ENCODE data around the gene TMA7B. TPM values are rescaled to one million over a fixed set of nuclear protein-coding genes. Genes with fewer than 3 reads are reported as not detected.

Gene TMA7B
- total RNA-seq, result not detected in 2 replicates

DNA sequence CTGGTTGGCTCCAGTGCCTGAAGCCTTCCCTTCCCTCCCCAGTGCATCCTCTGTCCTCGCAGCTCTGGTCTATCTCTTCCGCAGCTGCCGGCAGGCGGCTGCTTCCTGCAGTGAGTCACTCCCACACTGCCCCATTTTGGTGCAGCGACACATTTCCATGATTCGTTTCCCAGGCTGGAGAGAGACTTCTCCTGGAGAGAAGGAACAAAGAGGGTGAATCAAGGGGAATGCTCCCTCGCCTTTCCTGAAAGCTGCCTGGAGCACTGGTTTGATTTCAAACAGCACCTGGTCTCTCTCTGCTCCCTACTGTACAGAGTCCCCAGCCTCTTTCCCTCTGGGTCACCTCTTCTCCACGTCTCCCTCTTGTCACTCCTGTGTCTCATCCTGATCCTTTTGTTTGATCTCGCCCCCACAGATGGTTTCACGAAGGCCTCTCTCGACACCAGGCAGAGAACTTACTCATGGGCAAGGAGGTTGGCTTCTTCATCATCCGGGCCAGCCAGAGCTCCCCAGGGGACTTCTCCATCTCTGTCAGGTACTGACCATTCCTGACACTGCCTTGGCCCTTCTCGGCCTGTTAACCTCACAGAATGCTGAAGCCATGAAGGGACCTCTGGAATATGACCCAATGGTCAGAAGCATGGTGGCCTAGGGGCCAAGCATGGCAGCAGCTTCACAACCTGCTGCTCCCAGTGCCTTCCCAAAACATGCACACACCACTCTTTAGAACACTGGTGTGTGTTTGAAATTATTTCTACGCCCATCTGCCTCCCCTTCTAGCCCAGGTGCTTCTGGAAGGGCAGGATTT is at the start of gene TMA7B:
TSS of gene TMA7B (plus strand) at position 758 of the 808 bp plus-strand sequence. CDS start 3,978 bp downstream, outside the sequence.
- Histone ChIP-seq H3K36me3 (ENCODE audit: control insufficient read depth, insufficient read depth, low read length) (no peaks in the 10 kb centered on the region), H3K4me3 (ENCODE audit: low read depth, low read length) (no peak within 1 kb of the TSS), H3K27me3 (ENCODE audit: control insufficient read depth, insufficient read depth, low read length) (no peaks in the 10 kb centered on the region)
- DNase-seq (ENCODE audit: low read depth) (peak; percentile 56), FAIRE-seq (no peak)
- TF ChIP-seq, protein P1, sequence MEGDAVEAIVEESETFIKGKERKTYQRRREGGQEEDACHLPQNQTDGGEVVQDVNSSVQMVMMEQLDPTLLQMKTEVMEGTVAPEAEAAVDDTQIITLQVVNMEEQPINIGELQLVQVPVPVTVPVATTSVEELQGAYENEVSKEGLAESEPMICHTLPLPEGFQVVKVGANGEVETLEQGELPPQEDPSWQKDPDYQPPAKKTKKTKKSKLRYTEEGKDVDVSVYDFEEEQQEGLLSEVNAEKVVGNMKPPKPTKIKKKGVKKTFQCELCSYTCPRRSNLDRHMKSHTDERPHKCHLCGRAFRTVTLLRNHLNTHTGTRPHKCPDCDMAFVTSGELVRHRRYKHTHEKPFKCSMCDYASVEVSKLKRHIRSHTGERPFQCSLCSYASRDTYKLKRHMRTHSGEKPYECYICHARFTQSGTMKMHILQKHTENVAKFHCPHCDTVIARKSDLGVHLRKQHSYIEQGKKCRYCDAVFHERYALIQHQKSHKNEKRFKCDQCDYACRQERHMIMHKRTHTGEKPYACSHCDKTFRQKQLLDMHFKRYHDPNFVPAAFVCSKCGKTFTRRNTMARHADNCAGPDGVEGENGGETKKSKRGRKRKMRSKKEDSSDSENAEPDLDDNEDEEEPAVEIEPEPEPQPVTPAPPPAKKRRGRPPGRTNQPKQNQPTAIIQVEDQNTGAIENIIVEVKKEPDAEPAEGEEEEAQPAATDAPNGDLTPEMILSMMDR (IDR thresholded peaks at IDR 0.05; ENCODE audit: insufficient read depth, low read length, severe bottlenecking), result peak; percentile 47

DNA sequence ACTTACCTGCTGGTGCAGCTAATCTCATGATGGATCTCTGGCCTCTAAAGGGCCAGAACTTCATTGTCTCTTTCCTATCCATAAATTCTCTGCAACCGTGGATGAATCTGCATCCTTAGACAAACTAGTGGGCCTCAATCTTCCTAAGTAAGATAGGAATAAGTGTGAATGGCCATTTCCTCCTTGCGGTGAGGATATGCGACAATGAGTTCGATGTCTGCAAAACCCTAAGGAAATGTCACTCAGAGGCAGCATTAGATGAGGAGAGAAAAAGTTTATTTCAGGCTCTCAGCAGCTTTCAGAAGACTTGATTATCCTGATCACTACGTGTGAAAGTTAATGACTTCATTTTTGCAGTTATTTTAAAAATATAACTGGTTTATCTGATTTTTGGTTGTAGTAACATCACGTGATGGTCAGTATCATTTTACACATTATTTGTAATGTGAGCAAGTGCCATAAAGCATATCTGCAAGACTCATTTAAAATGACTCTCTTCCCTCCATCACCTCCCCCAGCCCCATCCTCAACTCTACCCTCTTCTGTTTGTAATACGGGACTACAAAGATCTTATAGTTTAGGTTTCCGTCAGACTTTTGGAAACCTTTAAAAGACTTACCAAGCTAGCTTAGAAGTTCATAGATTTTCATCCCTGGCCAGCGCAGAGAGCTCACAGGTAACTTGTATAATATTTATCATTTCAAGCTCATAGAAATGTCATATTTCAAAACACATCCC is 49.2 kb upstream of the TMA7B start:
- H3K27me3 ChIP-seq (ENCODE audit: control insufficient read depth, insufficient read depth, low read length), result peaks cover 12% of the 10 kb centered on the region
- DNase-seq (ENCODE audit: low read depth), result no peak
- TF ChIP-seq, protein P1 (IDR thresholded peaks at IDR 0.05; ENCODE audit: insufficient read depth, low read length, severe bottlenecking), result no peak
- no peak for FAIRE-seq
- no peaks in the 10 kb centered on the region for H3K36me3 ChIP-seq (ENCODE audit: control insufficient read depth, insufficient read depth, low read length)
- H3K4me3 ChIP-seq (ENCODE audit: low read depth, low read length), result no peak overlapping the region

- DNase-seq (ENCODE audit: low read depth) (no peak), FAIRE-seq (no peak)
- peaks cover 15% of the 10 kb centered on the region for H3K27me3 ChIP-seq (ENCODE audit: control insufficient read depth, insufficient read depth, low read length)
- TF ChIP-seq, protein P1 (IDR thresholded peaks at IDR 0.05; ENCODE audit: insufficient read depth, low read length, severe bottlenecking), result no peak
- no peaks in the 10 kb centered on the region for H3K36me3 ChIP-seq (ENCODE audit: control insufficient read depth, insufficient read depth, low read length)
- no peak overlapping the region for H3K4me3 ChIP-seq (ENCODE audit: low read depth, low read length)
These were observed 46.9 kb upstream of the TMA7B start for GRCh38 chr22:39913321-39913720.

GRCh38 chr22:39913886-39914285 is 46.3 kb upstream of the TMA7B start:
- DNase-seq (ENCODE audit: low read depth), result no peak
- FAIRE-seq, result no peak
- Histone ChIP-seq H3K36me3 (ENCODE audit: control insufficient read depth, insufficient read depth, low read length) (no peaks in the 10 kb centered on the region), H3K27me3 (ENCODE audit: control insufficient read depth, insufficient read depth, low read length) (peaks cover 15% of the 10 kb centered on the region), H3K4me3 (ENCODE audit: low read depth, low read length) (no peak overlapping the region)
- TF ChIP-seq, protein P1 (IDR thresholded peaks at IDR 0.05; ENCODE audit: insufficient read depth, low read length, severe bottlenecking), result no peak

GRCh38 chr22:39914584-39914983 is 45.6 kb upstream of the TMA7B start:
- Histone ChIP-seq H3K27me3 (ENCODE audit: control insufficient read depth, insufficient read depth, low read length) (peaks cover 15% of the 10 kb centered on the region), H3K4me3 (ENCODE audit: low read depth, low read length) (no peak overlapping the region), H3K36me3 (ENCODE audit: control insufficient read depth, insufficient read depth, low read length) (no peaks in the 10 kb centered on the region)
- TF ChIP-seq, protein P1 (IDR thresholded peaks at IDR 0.05; ENCODE audit: insufficient read depth, low read length, severe bottlenecking), result no peak
- DNase-seq (ENCODE audit: low read depth), result no peak
- no peak for FAIRE-seq
